ENCODE measurements around the gene WRNIP1. TPM values are rescaled to one million over a fixed set of nuclear protein-coding genes. Genes with fewer than 3 reads are reported as not detected.

WRNIP1 gene
- total and polyA plus RNA-seq, 9 of the 15 experiments (the other 6 are each of a cell fraction or from before 2014, with no cell fraction given) = 13.2 to 63.6 (median 48.6) TPM

DNA sequence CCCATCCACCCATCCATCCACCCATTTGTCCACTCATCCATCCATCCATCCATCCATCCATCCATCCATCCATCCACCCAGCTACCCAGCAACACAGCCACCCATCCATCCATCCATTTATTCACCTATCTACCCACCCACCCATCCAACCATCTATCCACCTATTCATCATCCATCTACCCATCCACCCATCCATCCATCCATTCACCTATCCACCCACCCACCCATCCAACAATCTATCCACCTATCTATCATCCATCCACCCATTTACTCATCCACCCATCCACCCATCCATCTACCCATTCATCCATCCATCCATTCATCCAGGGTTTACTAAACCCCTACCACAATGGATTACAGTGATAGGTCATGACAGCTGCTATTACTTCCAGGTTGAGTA lies 69.1 kb downstream of the WRNIP1 start (continued):
- TF ChIP-seq TAF15 (IDR thresholded peaks at IDR 0.05; ENCODE audit: low read depth, low read length) (no peak), POLR2AphosphoS5 (IDR thresholded peaks at IDR 0.05; ENCODE audit: control insufficient read depth, insufficient read depth, low read depth, low read length) (no peak), YY1 (IDR thresholded peaks at IDR 0.05; ENCODE audit: borderline replicate concordance in 1 of 3, control insufficient read depth in 1 of 3, extremely low read depth in 1 of 3, insufficient read depth in 3 of 3, insufficient read length in 1 of 3, insufficient replicate concordance in 2 of 3, low read depth in 1 of 3, low read length in 2 of 3) (no peak), PHB2 (IDR thresholded peaks at IDR 0.05; ENCODE audit: low read depth) (no peak), EZH2 (IDR thresholded peaks at IDR 0.05; ENCODE audit: borderline replicate concordance, low read depth, low read length) (no peak), NCOA2 (IDR thresholded peaks at IDR 0.05; ENCODE audit: partially characterized antibody in 2 of 2) (no peak), SMC3 (conservative IDR thresholded peaks at IDR 0.05; ENCODE audit: insufficient read depth, low read depth, low read length) (no peak), PRMT5 (CRISPR knock-in tag; IDR thresholded peaks at IDR 0.05) (no peak), RBFOX2 (IDR thresholded peaks at IDR 0.05; ENCODE audit: low read depth, low read length) (no peak), ATF1 (CRISPR knock-in tag; IDR thresholded peaks at IDR 0.05) (no peak), ATF1 (tag; IDR thresholded peaks at IDR 0.05) (no peak), LCOR (CRISPR knock-in tag; IDR thresholded peaks at IDR 0.05) (no peak), ZNF778 (CRISPR knock-in tag; IDR thresholded peaks at IDR 0.05) (no peak), FOXP1 (CRISPR knock-in tag; IDR thresholded peaks at IDR 0.05) (no peak), BCL6 (CRISPR knock-in tag; IDR thresholded peaks at IDR 0.05) (no peak), EHMT2 (IDR thresholded peaks at IDR 0.05) (0 out of 2 replicates have a peak, but pooled peaks have one; percentile 66), FOXK2 (conservative IDR thresholded peaks at IDR 0.05 in 1 of 2, IDR thresholded peaks at IDR 0.05 in 1 of 2; ENCODE audit: low read depth in 2 of 2) (no peak)
- TF ChIP-seq, protein P1, sequence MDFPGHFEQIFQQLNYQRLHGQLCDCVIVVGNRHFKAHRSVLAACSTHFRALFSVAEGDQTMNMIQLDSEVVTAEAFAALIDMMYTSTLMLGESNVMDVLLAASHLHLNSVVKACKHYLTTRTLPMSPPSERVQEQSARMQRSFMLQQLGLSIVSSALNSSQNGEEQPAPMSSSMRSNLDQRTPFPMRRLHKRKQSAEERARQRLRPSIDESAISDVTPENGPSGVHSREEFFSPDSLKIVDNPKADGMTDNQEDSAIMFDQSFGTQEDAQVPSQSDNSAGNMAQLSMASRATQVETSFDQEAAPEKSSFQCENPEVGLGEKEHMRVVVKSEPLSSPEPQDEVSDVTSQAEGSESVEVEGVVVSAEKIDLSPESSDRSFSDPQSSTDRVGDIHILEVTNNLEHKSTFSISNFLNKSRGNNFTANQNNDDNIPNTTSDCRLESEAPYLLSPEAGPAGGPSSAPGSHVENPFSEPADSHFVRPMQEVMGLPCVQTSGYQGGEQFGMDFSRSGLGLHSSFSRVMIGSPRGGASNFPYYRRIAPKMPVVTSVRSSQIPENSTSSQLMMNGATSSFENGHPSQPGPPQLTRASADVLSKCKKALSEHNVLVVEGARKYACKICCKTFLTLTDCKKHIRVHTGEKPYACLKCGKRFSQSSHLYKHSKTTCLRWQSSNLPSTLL (IDR thresholded peaks at IDR 0.05) = 0 out of 2 replicates have a peak, but pooled peaks have one; percentile 23
- TF ChIP-seq, protein P2, sequence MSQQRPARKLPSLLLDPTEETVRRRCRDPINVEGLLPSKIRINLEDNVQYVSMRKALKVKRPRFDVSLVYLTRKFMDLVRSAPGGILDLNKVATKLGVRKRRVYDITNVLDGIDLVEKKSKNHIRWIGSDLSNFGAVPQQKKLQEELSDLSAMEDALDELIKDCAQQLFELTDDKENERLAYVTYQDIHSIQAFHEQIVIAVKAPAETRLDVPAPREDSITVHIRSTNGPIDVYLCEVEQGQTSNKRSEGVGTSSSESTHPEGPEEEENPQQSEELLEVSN (IDR thresholded peaks at IDR 0.05; ENCODE audit: borderline replicate concordance in 1 of 2, extremely low read depth in 1 of 2, insufficient read depth in 1 of 2, insufficient read length in 1 of 2, low read depth in 1 of 2, low read length in 1 of 2, poor library complexity in 1 of 2, severe bottlenecking in 1 of 2) = no peak
- TF ChIP-seq, protein P3, sequence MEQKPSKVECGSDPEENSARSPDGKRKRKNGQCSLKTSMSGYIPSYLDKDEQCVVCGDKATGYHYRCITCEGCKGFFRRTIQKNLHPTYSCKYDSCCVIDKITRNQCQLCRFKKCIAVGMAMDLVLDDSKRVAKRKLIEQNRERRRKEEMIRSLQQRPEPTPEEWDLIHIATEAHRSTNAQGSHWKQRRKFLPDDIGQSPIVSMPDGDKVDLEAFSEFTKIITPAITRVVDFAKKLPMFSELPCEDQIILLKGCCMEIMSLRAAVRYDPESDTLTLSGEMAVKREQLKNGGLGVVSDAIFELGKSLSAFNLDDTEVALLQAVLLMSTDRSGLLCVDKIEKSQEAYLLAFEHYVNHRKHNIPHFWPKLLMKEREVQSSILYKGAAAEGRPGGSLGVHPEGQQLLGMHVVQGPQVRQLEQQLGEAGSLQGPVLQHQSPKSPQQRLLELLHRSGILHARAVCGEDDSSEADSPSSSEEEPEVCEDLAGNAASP (IDR thresholded peaks at IDR 0.05) = no peak
- TF ChIP-seq, protein P4, sequence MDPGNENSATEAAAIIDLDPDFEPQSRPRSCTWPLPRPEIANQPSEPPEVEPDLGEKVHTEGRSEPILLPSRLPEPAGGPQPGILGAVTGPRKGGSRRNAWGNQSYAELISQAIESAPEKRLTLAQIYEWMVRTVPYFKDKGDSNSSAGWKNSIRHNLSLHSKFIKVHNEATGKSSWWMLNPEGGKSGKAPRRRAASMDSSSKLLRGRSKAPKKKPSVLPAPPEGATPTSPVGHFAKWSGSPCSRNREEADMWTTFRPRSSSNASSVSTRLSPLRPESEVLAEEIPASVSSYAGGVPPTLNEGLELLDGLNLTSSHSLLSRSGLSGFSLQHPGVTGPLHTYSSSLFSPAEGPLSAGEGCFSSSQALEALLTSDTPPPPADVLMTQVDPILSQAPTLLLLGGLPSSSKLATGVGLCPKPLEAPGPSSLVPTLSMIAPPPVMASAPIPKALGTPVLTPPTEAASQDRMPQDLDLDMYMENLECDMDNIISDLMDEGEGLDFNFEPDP (CRISPR knock-in tag; IDR thresholded peaks at IDR 0.05) = no peak
